ENCODE data around the gene ZNF823.

DNA sequence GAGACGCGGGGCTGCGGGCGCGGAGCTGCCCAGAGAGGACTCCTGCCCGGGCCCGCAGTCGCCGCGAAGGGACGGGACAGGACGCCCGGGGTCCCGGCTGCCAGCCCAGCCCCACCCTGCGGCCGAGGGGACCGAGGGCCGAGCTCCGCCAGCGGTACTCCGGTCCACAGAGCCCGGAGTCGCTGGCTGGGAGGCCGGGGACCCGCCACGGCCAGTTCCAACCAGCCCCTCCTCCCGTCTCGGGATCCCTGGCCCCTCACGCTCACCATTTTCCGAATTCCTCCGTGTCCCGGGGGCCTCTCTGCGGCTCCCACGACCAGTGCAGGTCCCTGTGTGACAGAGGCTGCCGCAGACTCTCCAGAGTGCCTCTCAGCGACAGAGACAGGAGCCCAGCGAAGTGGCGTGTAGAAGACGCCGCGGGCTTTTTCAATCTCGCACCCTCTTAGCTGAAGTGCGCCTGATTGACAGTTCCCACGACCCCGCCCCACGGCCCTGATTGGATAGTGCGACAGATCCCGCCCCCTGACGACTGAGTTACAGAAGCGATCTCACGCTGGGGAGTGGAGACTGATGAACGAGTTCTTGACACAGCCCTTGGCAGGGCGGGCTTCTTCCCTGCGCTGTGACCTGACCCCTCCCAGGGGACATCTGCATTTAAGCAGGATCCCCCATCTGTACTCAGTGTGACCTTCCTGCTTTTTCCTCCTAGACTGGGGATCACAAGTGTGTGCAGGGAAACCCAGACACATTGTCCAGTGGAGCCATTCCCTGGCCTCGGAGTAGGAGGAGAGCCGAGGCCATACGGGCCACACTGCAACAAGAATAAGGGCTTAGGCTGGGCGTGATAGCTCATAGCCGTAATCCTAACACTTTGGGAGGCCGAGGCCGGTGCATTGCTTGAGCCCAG lies 44.0 kb downstream of the ZNF823 start:
- TF ChIP-seq RBBP5 (IDR thresholded peaks at IDR 0.05; ENCODE audit: borderline replicate concordance, insufficient read depth, low read length, poor library complexity, severe bottlenecking) (peak; percentile 71), ZNF12 (CRISPR knock-in tag; IDR thresholded peaks at IDR 0.05) (no peak), YBX1 (IDR thresholded peaks at IDR 0.05) (no peak), POLR2AphosphoS5 (IDR thresholded peaks at IDR 0.05; ENCODE audit: control insufficient read depth, insufficient read depth, low read depth, low read length) (peak; percentile 64; the same call in 1 of the 2 replicates), USF2 (CRISPR knock-in tag; IDR thresholded peaks at IDR 0.05) (no peak), TAF9B (IDR thresholded peaks at IDR 0.05; ENCODE audit: partially characterized antibody) (no peak), SRSF1 (IDR thresholded peaks at IDR 0.05; ENCODE audit: low read depth, low read length) (no peak), POLR2A (conservative IDR thresholded peaks at IDR 0.05) (peak; percentile 84), MAX (CRISPR knock-in tag; IDR thresholded peaks at IDR 0.05) (no peak), SPI1 (IDR thresholded peaks at IDR 0.05; ENCODE audit: borderline replicate concordance, low read depth, low read length) (no peak)
- TF ChIP-seq, protein P1, sequence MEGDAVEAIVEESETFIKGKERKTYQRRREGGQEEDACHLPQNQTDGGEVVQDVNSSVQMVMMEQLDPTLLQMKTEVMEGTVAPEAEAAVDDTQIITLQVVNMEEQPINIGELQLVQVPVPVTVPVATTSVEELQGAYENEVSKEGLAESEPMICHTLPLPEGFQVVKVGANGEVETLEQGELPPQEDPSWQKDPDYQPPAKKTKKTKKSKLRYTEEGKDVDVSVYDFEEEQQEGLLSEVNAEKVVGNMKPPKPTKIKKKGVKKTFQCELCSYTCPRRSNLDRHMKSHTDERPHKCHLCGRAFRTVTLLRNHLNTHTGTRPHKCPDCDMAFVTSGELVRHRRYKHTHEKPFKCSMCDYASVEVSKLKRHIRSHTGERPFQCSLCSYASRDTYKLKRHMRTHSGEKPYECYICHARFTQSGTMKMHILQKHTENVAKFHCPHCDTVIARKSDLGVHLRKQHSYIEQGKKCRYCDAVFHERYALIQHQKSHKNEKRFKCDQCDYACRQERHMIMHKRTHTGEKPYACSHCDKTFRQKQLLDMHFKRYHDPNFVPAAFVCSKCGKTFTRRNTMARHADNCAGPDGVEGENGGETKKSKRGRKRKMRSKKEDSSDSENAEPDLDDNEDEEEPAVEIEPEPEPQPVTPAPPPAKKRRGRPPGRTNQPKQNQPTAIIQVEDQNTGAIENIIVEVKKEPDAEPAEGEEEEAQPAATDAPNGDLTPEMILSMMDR (IDR thresholded peaks at IDR 0.05 in 2 of 3, conservative IDR thresholded peaks at IDR 0.05 in 1 of 3; ENCODE audit: insufficient read depth in 2 of 3, low read depth in 1 of 3, low read length in 3 of 3): no peak
- TF ChIP-seq, protein P2, sequence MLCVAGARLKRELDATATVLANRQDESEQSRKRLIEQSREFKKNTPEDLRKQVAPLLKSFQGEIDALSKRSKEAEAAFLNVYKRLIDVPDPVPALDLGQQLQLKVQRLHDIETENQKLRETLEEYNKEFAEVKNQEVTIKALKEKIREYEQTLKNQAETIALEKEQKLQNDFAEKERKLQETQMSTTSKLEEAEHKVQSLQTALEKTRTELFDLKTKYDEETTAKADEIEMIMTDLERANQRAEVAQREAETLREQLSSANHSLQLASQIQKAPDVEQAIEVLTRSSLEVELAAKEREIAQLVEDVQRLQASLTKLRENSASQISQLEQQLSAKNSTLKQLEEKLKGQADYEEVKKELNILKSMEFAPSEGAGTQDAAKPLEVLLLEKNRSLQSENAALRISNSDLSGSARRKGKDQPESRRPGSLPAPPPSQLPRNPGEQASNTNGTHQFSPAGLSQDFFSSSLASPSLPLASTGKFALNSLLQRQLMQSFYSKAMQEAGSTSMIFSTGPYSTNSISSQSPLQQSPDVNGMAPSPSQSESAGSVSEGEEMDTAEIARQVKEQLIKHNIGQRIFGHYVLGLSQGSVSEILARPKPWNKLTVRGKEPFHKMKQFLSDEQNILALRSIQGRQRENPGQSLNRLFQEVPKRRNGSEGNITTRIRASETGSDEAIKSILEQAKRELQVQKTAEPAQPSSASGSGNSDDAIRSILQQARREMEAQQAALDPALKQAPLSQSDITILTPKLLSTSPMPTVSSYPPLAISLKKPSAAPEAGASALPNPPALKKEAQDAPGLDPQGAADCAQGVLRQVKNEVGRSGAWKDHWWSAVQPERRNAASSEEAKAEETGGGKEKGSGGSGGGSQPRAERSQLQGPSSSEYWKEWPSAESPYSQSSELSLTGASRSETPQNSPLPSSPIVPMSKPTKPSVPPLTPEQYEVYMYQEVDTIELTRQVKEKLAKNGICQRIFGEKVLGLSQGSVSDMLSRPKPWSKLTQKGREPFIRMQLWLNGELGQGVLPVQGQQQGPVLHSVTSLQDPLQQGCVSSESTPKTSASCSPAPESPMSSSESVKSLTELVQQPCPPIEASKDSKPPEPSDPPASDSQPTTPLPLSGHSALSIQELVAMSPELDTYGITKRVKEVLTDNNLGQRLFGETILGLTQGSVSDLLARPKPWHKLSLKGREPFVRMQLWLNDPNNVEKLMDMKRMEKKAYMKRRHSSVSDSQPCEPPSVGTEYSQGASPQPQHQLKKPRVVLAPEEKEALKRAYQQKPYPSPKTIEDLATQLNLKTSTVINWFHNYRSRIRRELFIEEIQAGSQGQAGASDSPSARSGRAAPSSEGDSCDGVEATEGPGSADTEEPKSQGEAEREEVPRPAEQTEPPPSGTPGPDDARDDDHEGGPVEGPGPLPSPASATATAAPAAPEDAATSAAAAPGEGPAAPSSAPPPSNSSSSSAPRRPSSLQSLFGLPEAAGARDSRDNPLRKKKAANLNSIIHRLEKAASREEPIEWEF (CRISPR knock-in tag; IDR thresholded peaks at IDR 0.05): no peak

Data from K562 (cell line).